Esophagus squamous epithelium (tissue), 4 donors: ENCODE data around the gene STUB1.

Experiments
- POLR2A ChIP-seq, 4 donors: fragments of 450-650 bp; IDR thresholded peaks; one replicate each; pipeline ENCODE4 v1.6.1; 2017; ENCODE audit warnings: antibody characterized with exemption in 4 of 4, mild to moderate bottlenecking in 4 of 4, moderate library complexity in 3 of 4
- TF ChIP-seq, protein P1 (sequence below), 6 experiments: fragments of 450-650 bp in 4 of 6; fragments of 200-600 bp in 2 of 6; sonication (generic) in 2 of 6; IDR thresholded peaks; one replicate each; pipeline ENCODE4 v1.5.1; 2016 to 2019; ENCODE audit warnings: antibody characterized with exemption in 6 of 6, mild to moderate bottlenecking in 4 of 6, moderate library complexity in 4 of 6

GRCh38 chr16:674214-674881 is 5.9 kb upstream of the STUB1 start:
- TF ChIP-seq, protein P1, sequence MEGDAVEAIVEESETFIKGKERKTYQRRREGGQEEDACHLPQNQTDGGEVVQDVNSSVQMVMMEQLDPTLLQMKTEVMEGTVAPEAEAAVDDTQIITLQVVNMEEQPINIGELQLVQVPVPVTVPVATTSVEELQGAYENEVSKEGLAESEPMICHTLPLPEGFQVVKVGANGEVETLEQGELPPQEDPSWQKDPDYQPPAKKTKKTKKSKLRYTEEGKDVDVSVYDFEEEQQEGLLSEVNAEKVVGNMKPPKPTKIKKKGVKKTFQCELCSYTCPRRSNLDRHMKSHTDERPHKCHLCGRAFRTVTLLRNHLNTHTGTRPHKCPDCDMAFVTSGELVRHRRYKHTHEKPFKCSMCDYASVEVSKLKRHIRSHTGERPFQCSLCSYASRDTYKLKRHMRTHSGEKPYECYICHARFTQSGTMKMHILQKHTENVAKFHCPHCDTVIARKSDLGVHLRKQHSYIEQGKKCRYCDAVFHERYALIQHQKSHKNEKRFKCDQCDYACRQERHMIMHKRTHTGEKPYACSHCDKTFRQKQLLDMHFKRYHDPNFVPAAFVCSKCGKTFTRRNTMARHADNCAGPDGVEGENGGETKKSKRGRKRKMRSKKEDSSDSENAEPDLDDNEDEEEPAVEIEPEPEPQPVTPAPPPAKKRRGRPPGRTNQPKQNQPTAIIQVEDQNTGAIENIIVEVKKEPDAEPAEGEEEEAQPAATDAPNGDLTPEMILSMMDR (IDR thresholded peaks at IDR 0.05) = no peak
- no peak for TF ChIP-seq POLR2A (IDR thresholded peaks at IDR 0.05)
